K562 (cell line): Measurements from ENCODE around the gene SIK3.

ENCODE experiments used
- NFYB ChIP-seq: IDR thresholded peaks from 2 replicates; pipeline ENCODE4 v1.6.1; 2011; ENCODE audit warnings: mild to moderate bottlenecking, moderate library complexity; ENCODE audit not compliant: insufficient read length; ENCODE audit errors: extremely low read depth
- SIRT6 ChIP-seq: IDR thresholded peaks from one replicate; pipeline ENCODE4 v1.6.1; 2012; ENCODE audit warnings: low read depth, mild to moderate bottlenecking, control low read depth, inconsistent platforms, low read length, moderate library complexity
- ZNF511 ChIP-seq: sonication (generic); formaldehyde crosslinking; IDR thresholded peaks from 2 replicates; pipeline ENCODE4 v1.8.0; 2022; ENCODE audit warnings: mild to moderate bottlenecking, missing genetic modification reagents
- TF ChIP-seq, protein P1 (sequence below): fragments of 250-450 bp; sonication (Bioruptor Pico); IDR thresholded peaks from 2 replicates; pipeline ENCODE4 v1.4.0; 2020; ENCODE audit warnings: mild to moderate bottlenecking, moderate library complexity
- TF ChIP-seq, protein P2 (sequence below), 3 experiments: IDR thresholded peaks in 2 of 3; conservative IDR thresholded peaks in 1 of 3; 2 replicates each; pipeline ENCODE4 v1.5.1; 2011 to 2012; ENCODE audit warnings: low read length in 3 of 3, mild to moderate bottlenecking in 3 of 3, control low read depth in 2 of 3, improper control_type of control experiment in 1 of 3, inconsistent platforms in 1 of 3, low read depth in 1 of 3, mixed read lengths in 1 of 3, moderate library complexity in 1 of 3; ENCODE audit not compliant: insufficient read depth in 2 of 3
- TF ChIP-seq, protein P3 (sequence below): sonication (generic); formaldehyde crosslinking; IDR thresholded peaks from 2 replicates; pipeline ENCODE4 v1.8.0; 2022; ENCODE audit warnings: missing genetic modification reagents, mild to moderate bottlenecking, borderline replicate concordance
- TF ChIP-seq, protein P4 (sequence below): sonication (generic); formaldehyde crosslinking; IDR thresholded peaks from 2 replicates; pipeline ENCODE4 v1.9.0; 2022; ENCODE audit warnings: mild to moderate bottlenecking, missing genetic modification reagents

DNA sequence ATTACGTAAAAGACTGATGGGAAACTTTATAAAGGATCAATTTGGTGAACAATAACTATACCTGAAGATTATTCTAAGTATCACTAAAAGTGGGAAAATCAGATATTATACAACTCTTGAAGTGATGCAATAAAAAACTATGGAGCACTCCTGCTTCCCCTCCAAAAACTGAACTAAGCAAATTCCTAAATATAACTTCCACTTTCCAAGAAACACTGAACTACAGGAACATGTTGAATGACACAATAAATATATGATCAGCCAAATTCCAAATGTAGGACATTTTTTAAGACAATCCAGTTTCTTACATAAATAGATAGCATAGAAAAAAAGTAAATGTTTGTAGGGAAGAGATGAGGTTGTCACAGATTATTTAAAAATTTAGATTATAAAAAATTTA lies 158.7 kb downstream of the SIK3 start:
- TF ChIP-seq, protein P1, sequence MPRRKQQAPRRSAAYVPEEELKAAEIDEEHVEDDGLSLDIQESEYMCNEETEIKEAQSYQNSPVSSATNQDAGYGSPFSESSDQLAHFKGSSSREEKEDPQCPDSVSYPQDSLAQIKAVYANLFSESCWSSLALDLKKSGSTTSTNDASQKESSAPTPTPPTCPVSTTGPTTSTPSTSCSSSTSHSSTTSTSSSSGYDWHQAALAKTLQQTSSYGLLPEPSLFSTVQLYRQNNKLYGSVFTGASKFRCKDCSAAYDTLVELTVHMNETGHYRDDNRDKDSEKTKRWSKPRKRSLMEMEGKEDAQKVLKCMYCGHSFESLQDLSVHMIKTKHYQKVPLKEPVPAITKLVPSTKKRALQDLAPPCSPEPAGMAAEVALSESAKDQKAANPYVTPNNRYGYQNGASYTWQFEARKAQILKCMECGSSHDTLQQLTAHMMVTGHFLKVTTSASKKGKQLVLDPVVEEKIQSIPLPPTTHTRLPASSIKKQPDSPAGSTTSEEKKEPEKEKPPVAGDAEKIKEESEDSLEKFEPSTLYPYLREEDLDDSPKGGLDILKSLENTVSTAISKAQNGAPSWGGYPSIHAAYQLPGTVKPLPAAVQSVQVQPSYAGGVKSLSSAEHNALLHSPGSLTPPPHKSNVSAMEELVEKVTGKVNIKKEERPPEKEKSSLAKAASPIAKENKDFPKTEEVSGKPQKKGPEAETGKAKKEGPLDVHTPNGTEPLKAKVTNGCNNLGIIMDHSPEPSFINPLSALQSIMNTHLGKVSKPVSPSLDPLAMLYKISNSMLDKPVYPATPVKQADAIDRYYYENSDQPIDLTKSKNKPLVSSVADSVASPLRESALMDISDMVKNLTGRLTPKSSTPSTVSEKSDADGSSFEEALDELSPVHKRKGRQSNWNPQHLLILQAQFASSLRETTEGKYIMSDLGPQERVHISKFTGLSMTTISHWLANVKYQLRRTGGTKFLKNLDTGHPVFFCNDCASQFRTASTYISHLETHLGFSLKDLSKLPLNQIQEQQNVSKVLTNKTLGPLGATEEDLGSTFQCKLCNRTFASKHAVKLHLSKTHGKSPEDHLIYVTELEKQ (CRISPR knock-in tag), result no peak
- TF ChIP-seq NFYB (no peak), ZNF511 (CRISPR knock-in tag) (no peak), SIRT6 (no peak)
- TF ChIP-seq, protein P2, sequence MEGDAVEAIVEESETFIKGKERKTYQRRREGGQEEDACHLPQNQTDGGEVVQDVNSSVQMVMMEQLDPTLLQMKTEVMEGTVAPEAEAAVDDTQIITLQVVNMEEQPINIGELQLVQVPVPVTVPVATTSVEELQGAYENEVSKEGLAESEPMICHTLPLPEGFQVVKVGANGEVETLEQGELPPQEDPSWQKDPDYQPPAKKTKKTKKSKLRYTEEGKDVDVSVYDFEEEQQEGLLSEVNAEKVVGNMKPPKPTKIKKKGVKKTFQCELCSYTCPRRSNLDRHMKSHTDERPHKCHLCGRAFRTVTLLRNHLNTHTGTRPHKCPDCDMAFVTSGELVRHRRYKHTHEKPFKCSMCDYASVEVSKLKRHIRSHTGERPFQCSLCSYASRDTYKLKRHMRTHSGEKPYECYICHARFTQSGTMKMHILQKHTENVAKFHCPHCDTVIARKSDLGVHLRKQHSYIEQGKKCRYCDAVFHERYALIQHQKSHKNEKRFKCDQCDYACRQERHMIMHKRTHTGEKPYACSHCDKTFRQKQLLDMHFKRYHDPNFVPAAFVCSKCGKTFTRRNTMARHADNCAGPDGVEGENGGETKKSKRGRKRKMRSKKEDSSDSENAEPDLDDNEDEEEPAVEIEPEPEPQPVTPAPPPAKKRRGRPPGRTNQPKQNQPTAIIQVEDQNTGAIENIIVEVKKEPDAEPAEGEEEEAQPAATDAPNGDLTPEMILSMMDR (IDR thresholded peaks at IDR 0.05 in 2 of 3, conservative IDR thresholded peaks at IDR 0.05 in 1 of 3; ENCODE audit: insufficient read depth in 2 of 3, low read depth in 1 of 3, low read length in 3 of 3), result no peak
- TF ChIP-seq, protein P3, sequence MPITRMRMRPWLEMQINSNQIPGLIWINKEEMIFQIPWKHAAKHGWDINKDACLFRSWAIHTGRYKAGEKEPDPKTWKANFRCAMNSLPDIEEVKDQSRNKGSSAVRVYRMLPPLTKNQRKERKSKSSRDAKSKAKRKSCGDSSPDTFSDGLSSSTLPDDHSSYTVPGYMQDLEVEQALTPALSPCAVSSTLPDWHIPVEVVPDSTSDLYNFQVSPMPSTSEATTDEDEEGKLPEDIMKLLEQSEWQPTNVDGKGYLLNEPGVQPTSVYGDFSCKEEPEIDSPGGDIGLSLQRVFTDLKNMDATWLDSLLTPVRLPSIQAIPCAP (CRISPR knock-in tag), result no peak
- TF ChIP-seq, protein P4, sequence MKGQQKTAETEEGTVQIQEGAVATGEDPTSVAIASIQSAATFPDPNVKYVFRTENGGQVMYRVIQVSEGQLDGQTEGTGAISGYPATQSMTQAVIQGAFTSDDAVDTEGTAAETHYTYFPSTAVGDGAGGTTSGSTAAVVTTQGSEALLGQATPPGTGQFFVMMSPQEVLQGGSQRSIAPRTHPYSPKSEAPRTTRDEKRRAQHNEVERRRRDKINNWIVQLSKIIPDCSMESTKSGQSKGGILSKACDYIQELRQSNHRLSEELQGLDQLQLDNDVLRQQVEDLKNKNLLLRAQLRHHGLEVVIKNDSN (CRISPR knock-in tag), result no peak
